Measurements from ENCODE around the gene NEB.

NEB gene

GRCh38 chr2:151470556-151470955 lies 263.7 kb downstream of the NEB start:
- no peak for DNase-seq

GRCh38 chr2:151465771-151466170 lies 268.5 kb downstream of the NEB start:
- no peak for DNase-seq

GRCh38 chr2:151459358-151459757 lies 274.9 kb downstream of the NEB start:
- DNase-seq = no peak

- DNase-seq = no peak
Measured at GRCh38 chr2:151439127-151439526, 295.1 kb downstream of the NEB start.

DNA sequence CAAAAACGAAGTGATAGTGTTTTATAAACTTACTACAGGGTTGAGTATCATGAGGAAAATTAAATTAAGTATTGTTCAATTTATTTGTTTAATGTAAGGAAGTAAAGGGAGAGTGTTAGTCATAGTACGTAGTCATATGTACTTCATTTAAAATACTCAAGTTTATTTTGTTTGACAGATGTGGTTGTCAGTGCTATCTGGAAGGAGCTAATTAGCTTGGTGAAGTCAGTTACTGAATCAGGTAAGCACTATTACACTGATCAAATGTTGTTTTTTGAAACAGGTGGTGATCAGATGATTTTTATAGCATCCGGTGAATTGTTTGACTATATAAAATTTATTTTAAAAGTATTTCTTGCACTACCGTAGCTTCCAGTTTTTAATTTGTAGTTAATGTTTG lies 295.8 kb downstream of the NEB start:
- DNase-seq = no peak

DNA sequence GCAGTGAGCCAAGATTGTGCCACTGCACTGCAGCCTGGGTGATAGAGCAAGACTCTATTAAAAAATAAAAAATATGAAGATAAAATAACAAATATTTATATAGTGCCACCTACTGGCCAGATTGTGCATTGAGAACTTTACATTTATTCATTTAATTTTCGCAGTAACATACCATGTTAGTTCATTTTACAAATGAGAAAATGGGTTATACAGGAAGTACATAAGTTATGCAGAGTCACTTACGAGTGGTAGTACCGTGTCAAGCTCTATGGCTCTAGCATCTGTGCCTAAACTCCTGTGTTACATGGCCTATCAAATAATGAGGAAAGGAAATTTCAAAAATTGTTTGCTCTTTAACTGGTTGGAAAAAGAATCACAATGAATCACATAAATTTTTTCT lies 296.6 kb downstream of the NEB start:
- DNase-seq = no peak

All from femur (tissue), 1 donor.